GM13976 (cell line): ENCODE measurements around the gene DMRTB1.

ENCODE experiments used
- DNase-seq: peaks from one replicate; pipeline ENCODE4 v3.0.0; 2012; ENCODE audit warnings: low spot score
- CTCF ChIP-seq: IDR thresholded peaks from 2 replicates; pipeline ENCODE4 v1.5.1; 2012; ENCODE audit warnings: borderline replicate concordance, mild to moderate bottlenecking; ENCODE audit not compliant: insufficient read depth; ENCODE audit errors: extremely low read depth, missing control alignments, control extremely low read depth
- in situ Hi-C: fragments of 300-500 bp; cut with MboI; formaldehyde crosslinking; loops from one replicate; pipeline ENCODE4 v1.12.0; 2022; ENCODE audit warnings: low sequenced_read_pairs, mixed read lengths, inconsistent platforms; ENCODE audit not compliant: unreplicated experiment

Gene DMRTB1

GRCh38 chr1:53442299-53442698 is 16.9 kb upstream of the DMRTB1 start:
- no peak for DNase-seq

GRCh38 chr1:53446051-53446450 is 13.1 kb upstream of the DMRTB1 start:
- in situ Hi-C loops = no loop called here
- no peak for DNase-seq

More at GRCh38 chr1:53442299-53442698, 16.9 kb upstream of the DMRTB1 start:
- in situ Hi-C loops = no loop called here
- TF ChIP-seq CTCF = no peak

GRCh38 chr1:53447413-53447812 is 11.8 kb upstream of the DMRTB1 start:
- no peak for TF ChIP-seq CTCF
- no peak for DNase-seq
- in situ Hi-C loops = no loop called here

More at GRCh38 chr1:53446051-53446450, 13.1 kb upstream of the DMRTB1 start:
- TF ChIP-seq CTCF = no peak

- TF ChIP-seq CTCF = no peak
- in situ Hi-C loops = no loop called here
- DNase-seq = no peak
Measured at GRCh38 chr1:53448241-53448841, 10.9 kb upstream of the DMRTB1 start.

- no peak for TF ChIP-seq CTCF
- no peak for DNase-seq
Measured at GRCh38 chr1:53449021-53449420, 10.2 kb upstream of the DMRTB1 start.

GRCh38 chr1:53449693-53450092 is 9.5 kb upstream of the DMRTB1 start:
- no peak for DNase-seq
- TF ChIP-seq CTCF = no peak
- in situ Hi-C loops = no loop called here

More at GRCh38 chr1:53449021-53449420, 10.2 kb upstream of the DMRTB1 start:
- in situ Hi-C loops = no loop called here
